Suppressor macrophage treated with lipopolysaccharide for 1 hour (primary cell): ENCODE results near the gene MRPL58.
"Not testable (repeated sequence)": the region's sequence is repeated elsewhere in the genome, so short reads cannot be mapped to it uniquely, and the experiment has no call there.

Source experiments
- DNase-seq, 3 donors: peaks; one replicate each; pipeline ENCODE4 v3.0.0-alpha.2; 2020 to 2022

Gene MRPL58

DNA sequence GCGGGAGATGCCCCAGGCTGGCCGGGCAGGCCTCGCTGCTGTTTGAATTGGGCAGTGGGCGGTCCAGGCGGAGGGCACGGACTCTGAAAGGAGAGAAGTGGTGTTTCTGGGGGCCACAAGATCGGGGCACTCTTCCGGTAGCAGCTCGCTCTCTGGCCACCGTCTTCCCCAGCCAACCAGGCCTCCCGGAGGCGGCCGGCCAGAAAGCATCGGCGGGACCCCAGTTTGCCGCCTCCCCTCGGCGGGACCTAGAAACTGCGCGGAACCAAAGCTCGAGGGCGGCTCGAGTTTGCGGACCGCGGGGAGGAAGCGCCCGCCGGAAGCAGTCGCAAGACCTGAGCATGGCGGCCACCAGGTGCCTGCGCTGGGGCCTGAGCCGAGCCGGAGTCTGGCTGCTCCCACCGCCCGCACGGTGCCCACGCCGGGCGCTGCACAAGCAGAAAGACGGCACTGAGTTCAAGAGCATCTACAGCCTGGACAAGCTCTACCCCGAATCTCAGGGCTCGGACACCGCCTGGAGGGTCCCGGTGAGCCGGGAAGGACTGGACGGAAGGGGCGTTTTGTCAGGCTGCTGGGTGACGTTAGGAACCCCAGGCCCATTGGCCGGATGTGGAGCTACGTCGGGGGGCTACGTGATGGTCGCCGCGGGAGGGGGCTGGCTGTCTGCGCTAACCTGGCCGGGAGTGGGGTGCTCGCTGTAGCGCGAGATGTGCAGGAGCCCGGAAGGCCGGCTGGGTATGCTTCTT is at the start of gene MRPL58:
MRPL58 (plus strand) TSS at position 325 of the 746 bp plus-strand sequence; CDS start at position 342, 17 bp downstream.
- peak; percentile 87 to 92 (median 89) for DNase-seq

DNA sequence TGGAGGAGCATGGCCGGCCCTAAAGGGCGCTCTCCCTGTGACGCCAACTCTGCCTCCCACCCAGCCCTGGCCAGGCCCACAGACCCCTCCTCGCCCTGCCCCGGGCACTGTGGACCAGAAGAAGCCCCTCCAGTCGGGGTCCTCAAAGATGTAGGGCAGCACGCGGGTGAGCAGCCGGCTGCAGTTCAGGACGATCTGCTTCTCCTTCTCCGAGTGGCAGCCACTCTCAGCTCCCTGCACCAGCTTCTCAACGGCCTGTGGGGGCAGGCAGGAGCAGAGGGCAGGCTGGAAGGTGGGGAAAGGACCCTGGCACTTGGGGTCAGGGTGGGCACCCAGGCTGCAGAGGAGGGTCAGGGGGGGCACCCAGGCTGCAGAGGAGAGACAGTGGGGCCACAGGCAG is 48.8 kb upstream of the MRPL58 start:
- no peak for DNase-seq

GRCh38 chr17:74964246-74964761 is 48.2 kb upstream of the MRPL58 start:
- no peak for DNase-seq

GRCh38 chr17:74964988-74965622 is 47.4 kb upstream of the MRPL58 start:
- DNase-seq = no peak

DNA sequence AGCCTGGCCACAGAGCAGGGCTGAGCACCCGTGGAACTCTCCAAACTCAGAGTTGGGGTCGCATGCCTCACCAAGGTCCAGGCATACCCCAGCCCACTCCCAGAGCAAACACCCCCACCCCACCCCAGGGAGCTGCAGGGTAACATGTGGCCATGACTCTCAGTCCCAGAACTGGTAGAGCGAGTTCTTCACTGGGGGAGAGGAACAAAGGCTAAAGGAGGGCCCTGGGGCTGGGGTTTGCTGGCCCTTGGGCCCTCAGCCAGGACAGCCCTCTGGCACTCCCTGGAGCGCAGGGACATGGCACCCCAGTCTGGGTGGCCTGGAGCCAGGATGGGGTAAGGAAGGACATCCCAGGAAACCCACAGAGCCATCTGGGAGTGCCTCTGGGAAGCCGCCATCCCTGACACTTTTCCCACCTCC is 44.1 kb upstream of the MRPL58 start:
- no peak for DNase-seq

DNA sequence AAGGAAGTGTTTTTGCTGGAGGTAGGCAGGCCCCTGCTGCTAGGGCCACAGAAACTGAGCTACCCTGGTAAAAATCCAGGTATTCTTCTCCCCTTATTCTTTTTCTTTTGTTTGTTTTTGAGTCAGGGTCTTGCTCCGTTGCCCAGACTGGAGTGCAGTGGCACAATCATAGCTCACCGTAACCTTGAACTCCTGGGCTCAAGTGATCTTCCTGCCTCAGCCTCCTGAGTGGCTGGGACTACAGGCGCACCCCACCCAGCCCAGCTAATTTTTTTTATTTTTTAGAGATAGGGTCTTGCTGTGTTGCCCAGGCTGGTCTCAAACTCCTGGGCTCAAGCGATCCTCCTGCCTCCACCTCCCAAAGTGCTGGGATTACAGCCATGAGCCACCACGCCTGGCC is 43.0 kb upstream of the MRPL58 start:
- not testable (repeated sequence) for DNase-seq

- no peak for DNase-seq
Measured at GRCh38 chr17:74970395-74970794, 42.1 kb upstream of the MRPL58 start.

GRCh38 chr17:74971069-74971841 is 41.2 kb upstream of the MRPL58 start:
- DNase-seq = no peak

DNA sequence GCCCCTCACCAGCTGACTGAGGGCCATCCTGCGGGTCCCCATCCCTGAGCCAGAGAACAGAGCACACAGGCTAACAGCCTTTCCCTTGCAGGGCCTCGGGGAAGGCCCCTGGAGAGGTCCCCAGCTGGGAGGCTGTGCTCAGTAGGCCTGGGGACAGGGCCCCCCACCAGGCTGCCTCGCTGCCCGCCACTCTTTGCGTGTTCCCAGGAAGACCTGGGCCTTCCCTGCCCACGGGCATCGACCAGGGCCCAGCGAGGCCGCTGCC is 40.7 kb upstream of the MRPL58 start:
- no peak for DNase-seq

- peak in 2 of 3 donors; percentile 50 to 72 for DNase-seq
Measured at GRCh38 chr17:74972107-74972972, 40.1 kb upstream of the MRPL58 start, which contains the start of gene HID1. Gene HID1, minus strand, starts transcription at chr17:74972759. Its CDS starts 103 bp downstream, at chr17:74972656.

- DNase-seq = no peak
Measured at GRCh38 chr17:74972973-74973328, 39.5 kb upstream of the MRPL58 start.

DNA sequence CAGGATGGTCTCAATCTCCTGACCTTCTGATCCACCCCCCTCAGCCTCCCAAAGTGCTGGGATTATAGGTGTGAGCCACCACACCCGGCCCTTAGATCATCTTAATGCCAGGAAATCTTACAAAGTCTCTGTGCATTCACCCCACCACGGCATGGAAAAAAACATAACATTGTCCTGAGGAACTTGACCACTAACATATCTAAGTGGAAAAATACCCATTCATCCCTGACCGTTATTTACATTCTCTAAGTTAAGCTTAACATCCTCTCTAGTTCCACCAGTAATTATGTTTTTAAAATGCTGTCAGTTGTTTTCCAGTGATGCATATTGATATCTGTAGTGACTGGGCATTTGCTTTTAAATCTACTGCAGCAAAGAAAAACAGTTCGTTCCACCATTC is 36.5 kb upstream of the MRPL58 start:
- DNase-seq = no peak

DNA sequence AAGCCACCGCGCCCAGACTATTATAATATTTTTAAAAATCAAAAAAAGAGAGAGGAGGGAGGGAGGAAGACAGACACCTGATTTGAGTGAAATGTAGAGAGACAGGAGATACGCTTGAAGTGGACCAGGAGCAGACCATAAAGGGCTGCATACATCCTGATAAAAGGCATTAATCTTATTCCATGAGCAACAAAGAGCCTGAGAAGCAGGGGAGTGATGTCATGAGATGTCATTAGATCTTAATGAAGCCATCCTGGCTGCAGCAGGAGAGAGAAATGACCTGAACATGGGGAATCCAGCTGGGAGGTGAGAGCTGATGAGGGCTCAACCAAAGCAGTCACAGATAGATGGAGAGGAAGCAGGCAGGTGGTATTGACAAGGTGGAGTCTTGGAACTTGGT is 34.7 kb upstream of the MRPL58 start:
- no peak for DNase-seq

GRCh38 chr17:74978240-74978639 is 34.2 kb upstream of the MRPL58 start:
- DNase-seq = no peak

DNA sequence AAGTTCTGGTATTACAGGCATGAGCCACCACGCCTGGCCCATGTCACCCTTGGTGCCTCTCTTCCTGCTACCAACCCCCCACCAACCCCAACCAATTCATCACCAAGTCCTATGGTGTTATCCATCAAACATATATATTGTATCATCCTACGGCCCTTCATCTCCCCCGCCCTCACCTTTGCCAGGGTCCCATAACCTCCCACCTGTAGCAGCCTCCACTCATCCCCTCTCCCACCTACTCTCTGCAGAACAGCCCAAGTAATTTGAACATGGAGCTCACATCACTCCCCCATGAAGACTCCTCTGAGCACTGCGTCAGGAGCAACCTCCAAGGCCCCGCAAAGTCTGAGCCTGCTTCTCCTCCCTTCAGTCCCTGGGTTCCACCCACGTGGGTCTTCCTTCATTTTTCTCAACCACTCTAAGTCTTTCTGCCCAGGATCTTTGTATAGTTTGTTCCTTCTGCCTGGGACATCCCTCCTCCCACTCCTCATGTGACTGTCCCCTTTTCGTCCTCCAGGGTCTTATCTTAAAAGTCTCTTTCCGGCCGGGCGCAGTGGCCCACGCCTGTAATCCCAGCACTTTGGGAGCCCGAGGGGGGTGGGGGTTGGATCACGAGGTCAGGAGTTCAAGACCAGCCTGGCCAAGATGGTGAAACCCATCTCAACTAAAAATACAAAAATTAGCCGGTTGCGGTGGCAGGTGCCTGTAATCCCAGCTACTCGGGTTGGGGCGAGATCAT is 32.9 kb upstream of the MRPL58 start:
- no peak for DNase-seq

DNA sequence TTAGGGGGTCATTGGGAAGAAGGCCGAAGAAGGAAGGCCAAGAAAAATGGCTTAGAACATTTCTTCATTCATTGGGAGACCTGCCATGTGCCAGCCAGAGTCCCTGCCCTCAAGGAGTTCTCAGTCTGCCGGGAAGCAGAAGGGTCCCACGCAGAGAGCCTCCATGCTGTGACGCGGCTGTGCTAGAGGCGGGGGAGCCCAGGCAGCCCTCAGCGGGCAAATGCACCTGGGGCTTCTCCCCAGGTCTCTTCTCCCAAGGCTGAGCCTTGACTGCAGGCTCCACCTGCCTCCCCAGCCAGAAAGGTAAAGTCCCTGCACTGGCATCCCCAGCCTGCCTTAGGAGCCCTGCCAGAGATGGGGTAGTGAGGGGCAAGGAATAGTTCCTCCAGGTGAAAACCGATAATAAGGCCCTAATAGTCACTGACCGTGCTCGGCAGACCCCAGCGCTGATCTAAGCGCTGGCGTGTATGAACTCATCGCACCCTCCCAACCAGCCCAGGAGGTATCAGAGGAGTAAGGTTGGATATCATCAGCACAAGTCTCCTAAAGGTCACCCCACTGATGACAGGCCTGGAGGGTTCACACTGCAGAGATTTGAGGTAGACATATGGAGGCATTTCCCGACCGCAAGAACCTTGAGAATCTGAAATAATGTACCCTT is 31.0 kb upstream of the MRPL58 start:
- DNase-seq = no peak

GRCh38 chr17:74981979-74982662 is 30.3 kb upstream of the MRPL58 start:
- DNase-seq = peak; percentile 52 to 70 (median 58)

DNA sequence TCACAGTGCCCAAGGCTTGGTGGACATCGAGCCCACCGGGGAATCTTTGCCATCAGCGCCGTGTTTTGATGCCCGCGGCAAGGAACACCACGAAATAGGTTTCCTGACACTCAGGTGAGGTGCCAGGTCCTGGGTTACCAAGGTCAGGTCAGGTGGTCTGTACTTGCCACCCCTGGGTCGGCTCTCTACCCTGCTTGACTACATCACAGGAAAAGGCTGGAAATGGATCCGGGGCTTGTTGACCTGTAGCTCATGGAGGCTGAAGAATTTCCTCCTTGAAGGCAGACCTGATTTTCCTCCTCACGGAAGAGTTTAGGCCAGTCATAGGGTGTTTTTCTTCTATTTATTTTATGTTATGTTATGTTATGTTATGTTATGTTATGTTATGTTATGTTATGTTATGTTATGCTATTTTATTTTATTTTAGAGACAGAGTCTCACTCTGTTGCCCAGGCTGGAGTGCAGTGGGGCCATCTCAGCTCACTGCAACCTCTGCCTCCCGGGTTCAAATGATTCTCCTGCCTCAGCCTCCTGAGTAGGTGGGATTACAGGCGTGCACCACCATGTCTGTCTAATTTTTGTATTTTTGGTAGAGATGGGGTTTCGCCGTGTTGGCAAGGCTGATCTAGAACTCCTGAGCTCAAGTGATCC is 29.7 kb upstream of the MRPL58 start:
- DNase-seq = not testable (repeated sequence)

- no peak for DNase-seq
Measured at GRCh38 chr17:74986206-74986576, 26.3 kb upstream of the MRPL58 start.

GRCh38 chr17:74987418-74987908 is 25.0 kb upstream of the MRPL58 start, which contains the start of gene CDR2L:
Gene CDR2L, plus strand, starts transcription at chr17:74987632. Its CDS starts 412 bp downstream, at chr17:74988044.
- DNase-seq = peak; percentile 98 to 99 (median 98)
